ENCODE measurements around the gene XK. TPM values are rescaled to one million over a fixed set of nuclear protein-coding genes. Genes with fewer than 3 reads are reported as not detected.

Gene XK
- polyA plus RNA-seq, 3 donors, result 0.05 TPM; not detected in 2

DNA sequence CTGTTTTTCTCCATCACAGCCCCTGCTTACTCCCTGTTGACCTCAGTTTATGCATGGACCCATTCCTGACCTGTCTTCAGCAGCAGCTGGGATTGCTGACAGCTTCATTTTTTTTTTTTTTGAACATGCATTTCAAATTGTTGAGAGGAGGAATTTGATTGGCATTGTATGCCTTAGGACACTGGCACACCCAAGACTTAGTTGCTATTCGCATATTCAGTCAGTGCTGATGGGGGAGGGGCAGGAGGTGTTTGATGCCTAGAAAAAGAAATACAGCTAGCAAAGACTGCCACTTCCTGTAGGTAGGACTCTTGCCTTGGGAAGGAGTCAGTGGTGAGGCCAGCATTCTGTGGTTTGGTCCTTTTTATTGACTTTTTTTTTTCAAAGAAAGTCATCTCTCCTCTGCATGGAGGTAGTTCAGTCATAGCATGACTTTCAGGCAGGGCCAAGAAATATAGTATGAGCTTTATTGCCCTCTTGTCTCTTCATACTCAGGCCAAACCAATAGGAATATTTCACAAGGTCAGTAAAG is 33.6 kb upstream of the XK start:
- TF ChIP-seq, protein P1, sequence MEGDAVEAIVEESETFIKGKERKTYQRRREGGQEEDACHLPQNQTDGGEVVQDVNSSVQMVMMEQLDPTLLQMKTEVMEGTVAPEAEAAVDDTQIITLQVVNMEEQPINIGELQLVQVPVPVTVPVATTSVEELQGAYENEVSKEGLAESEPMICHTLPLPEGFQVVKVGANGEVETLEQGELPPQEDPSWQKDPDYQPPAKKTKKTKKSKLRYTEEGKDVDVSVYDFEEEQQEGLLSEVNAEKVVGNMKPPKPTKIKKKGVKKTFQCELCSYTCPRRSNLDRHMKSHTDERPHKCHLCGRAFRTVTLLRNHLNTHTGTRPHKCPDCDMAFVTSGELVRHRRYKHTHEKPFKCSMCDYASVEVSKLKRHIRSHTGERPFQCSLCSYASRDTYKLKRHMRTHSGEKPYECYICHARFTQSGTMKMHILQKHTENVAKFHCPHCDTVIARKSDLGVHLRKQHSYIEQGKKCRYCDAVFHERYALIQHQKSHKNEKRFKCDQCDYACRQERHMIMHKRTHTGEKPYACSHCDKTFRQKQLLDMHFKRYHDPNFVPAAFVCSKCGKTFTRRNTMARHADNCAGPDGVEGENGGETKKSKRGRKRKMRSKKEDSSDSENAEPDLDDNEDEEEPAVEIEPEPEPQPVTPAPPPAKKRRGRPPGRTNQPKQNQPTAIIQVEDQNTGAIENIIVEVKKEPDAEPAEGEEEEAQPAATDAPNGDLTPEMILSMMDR (IDR thresholded peaks at IDR 0.05), result no peak
- Mint-ChIP-seq H3K4me3 (no peak overlapping the region), H3K36me3 (no peaks in the 10 kb centered on the region), H3K9me3 (peaks cover 0 to 5% (median 0%) of the 10 kb centered on the region in 7 donors), H3K27ac (no peak overlapping the region), H3K4me1 (no peaks in the 10 kb centered on the region), H3K27me3 (ENCODE audit: low read depth in 3 of 3) (no peaks in the 10 kb centered on the region)
- WGBS (ENCODE audit: insufficient coverage), result 100% methylated on average over 1 of the region's 1 CpG
- no peak for DNase-seq
- intact Hi-C loops (cut with micrococcal nuclease), result no loop called here
- no peak overlapping the region for H3K27ac ChIP-seq (ENCODE audit: low read depth in 1 of 2, low read length in 2 of 2)
- no peak overlapping the region for H2AFZ ChIP-seq (ENCODE audit: insufficient read depth, low read depth, low read length, poor library complexity, severe bottlenecking)
- no peaks in the 10 kb centered on the region for H3K4me1 ChIP-seq (ENCODE audit: control insufficient read depth in 1 of 2, insufficient read depth in 2 of 2, low read length in 2 of 2)
- H3K27me3 ChIP-seq (ENCODE audit: control insufficient read depth in 2 of 2, insufficient read depth in 2 of 2, low read length in 2 of 2), result no peaks in the 10 kb centered on the region
- H4K20me1 ChIP-seq (ENCODE audit: insufficient read depth, low read length), result no peaks in the 10 kb centered on the region
- no peaks in the 10 kb centered on the region for H3K79me2 ChIP-seq (ENCODE audit: insufficient read depth, low read length)
- H3K36me3 ChIP-seq (replicated peaks in 1 of 2; ENCODE audit: control insufficient read depth in 1 of 2, insufficient read depth in 2 of 2, low read length in 2 of 2), result no peaks in the 10 kb centered on the region
- H3K4me3 ChIP-seq (replicated peaks in 1 of 3; ENCODE audit: low read depth in 2 of 3, low read length in 3 of 3), result no peak overlapping the region
- H3K4me2 ChIP-seq (replicated peaks; ENCODE audit: extremely low read depth, low read length, poor library complexity, severe bottlenecking), result no peak overlapping the region
- H3K9me3 ChIP-seq (replicated peaks in 1 of 2; ENCODE audit: control insufficient read depth in 1 of 2, insufficient read depth in 1 of 2, low read length in 2 of 2), result no peaks in the 10 kb centered on the region
- no peak overlapping the region for H3K9ac ChIP-seq (ENCODE audit: insufficient read depth, low read length, poor library complexity, severe bottlenecking)

DNA sequence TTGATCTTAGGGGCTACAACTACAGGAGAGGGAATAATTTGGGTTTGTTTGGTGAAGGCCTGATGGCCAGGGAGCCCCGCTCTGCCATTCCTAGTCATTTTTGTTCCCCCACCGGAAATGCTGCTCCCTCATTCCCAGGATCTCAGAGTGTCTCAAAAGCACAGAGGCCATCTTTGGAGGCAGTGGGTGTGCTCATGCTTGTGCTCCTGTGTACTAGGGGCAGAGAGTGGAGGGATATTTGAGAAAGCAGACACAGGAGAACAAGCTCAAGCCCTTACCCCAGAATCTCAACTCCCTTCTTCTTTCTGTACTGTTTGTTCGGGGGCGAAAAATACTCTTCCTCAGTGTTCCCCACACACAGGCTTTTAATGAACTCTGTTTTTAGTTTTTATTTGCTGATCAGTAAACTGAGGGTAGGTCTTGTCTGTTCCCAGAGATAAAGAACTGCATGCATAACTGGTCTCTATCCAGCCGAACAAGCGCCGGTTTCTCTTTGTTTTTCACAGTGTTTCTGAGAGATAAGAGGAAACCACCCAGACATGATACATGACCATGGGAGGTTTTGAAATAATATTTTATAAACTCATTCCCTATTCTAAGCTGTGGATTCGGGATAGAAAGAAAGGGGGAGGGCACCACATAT is 32.9 kb upstream of the XK start:
- no peak overlapping the region for H3K4me3 Mint-ChIP-seq
- no peaks in the 10 kb centered on the region for H3K9me3 ChIP-seq (replicated peaks in 1 of 2; ENCODE audit: control insufficient read depth in 1 of 2, insufficient read depth in 1 of 2, low read length in 2 of 2)
- H3K9ac ChIP-seq (ENCODE audit: insufficient read depth, low read length, poor library complexity, severe bottlenecking), result no peak overlapping the region
- H3K4me1 ChIP-seq (ENCODE audit: control insufficient read depth in 1 of 2, insufficient read depth in 2 of 2, low read length in 2 of 2), result no peaks in the 10 kb centered on the region
- H3K27me3 Mint-ChIP-seq (ENCODE audit: low read depth in 3 of 3), result no peaks in the 10 kb centered on the region
- no peaks in the 10 kb centered on the region for H3K4me1 Mint-ChIP-seq
- WGBS (ENCODE audit: insufficient coverage), result no CpG with 5 or more reads among the region's 8 CpGs
- H3K79me2 ChIP-seq (ENCODE audit: insufficient read depth, low read length), result no peaks in the 10 kb centered on the region
- H3K27ac ChIP-seq (ENCODE audit: low read depth in 1 of 2, low read length in 2 of 2), result no peak overlapping the region
- no peak overlapping the region for H3K4me2 ChIP-seq (replicated peaks; ENCODE audit: extremely low read depth, low read length, poor library complexity, severe bottlenecking)
- H3K4me3 ChIP-seq (replicated peaks in 1 of 3; ENCODE audit: low read depth in 2 of 3, low read length in 3 of 3), result no peak overlapping the region
- no peaks in the 10 kb centered on the region for H3K27me3 ChIP-seq (ENCODE audit: control insufficient read depth in 2 of 2, insufficient read depth in 2 of 2, low read length in 2 of 2)
- no peaks in the 10 kb centered on the region for H4K20me1 ChIP-seq (ENCODE audit: insufficient read depth, low read length)
- intact Hi-C loops (cut with micrococcal nuclease), result no loop called here
- H3K9me3 Mint-ChIP-seq, result peaks cover 0 to 5% (median 0%) of the 10 kb centered on the region in 7 donors
- H3K36me3 ChIP-seq (replicated peaks in 1 of 2; ENCODE audit: control insufficient read depth in 1 of 2, insufficient read depth in 2 of 2, low read length in 2 of 2), result no peaks in the 10 kb centered on the region
- H3K36me3 Mint-ChIP-seq, result no peaks in the 10 kb centered on the region
- H3K27ac Mint-ChIP-seq, result no peak overlapping the region
- no peak overlapping the region for H2AFZ ChIP-seq (ENCODE audit: insufficient read depth, low read depth, low read length, poor library complexity, severe bottlenecking)
- TF ChIP-seq, protein P1 (IDR thresholded peaks at IDR 0.05), result no peak
- DNase-seq, result no peak
